ENCODE results near the gene SPTB. TPM values are rescaled to one million over a fixed set of nuclear protein-coding genes. Genes with fewer than 3 reads are reported as not detected.

Gene SPTB
- total and polyA plus RNA-seq, 9 of the 15 experiments (the other 6 are each of a cell fraction or from before 2014, with no cell fraction given) = 0.21 to 45.9 (median 11.7) TPM

GRCh38 chr14:64841121-64841651 lies 38.5 kb downstream of the SPTB start (continued):
- TF ChIP-seq NR4A1 (CRISPR knock-in tag; IDR thresholded peaks at IDR 0.05) (no peak), NR4A1 (tag; IDR thresholded peaks at IDR 0.05) (no peak), CBFA2T3 (IDR thresholded peaks at IDR 0.05) (no peak), TAF1 (IDR thresholded peaks at IDR 0.05; ENCODE audit: control insufficient read depth, extremely low read depth, insufficient read depth, low read length, severe bottlenecking) (no peak), ZNF217 (CRISPR knock-in tag; IDR thresholded peaks at IDR 0.05) (no peak), ZNF134 (CRISPR knock-in tag; conservative IDR thresholded peaks at IDR 0.05) (no peak), EHMT2 (IDR thresholded peaks at IDR 0.05) (no peak), EZH2 (IDR thresholded peaks at IDR 0.05; ENCODE audit: borderline replicate concordance, low read depth, low read length) (no peak), RB1 (IDR thresholded peaks at IDR 0.05; ENCODE audit: low read depth) (no peak), IFI16 (CRISPR knock-in tag; IDR thresholded peaks at IDR 0.05) (no peak), POLR2B (IDR thresholded peaks at IDR 0.05; ENCODE audit: low read depth, partially characterized antibody) (no peak), ESRRA (IDR thresholded peaks at IDR 0.05; ENCODE audit: borderline replicate concordance, low read depth) (peak; percentile 66; the same call in 1 of the 2 replicates), RBM14 (IDR thresholded peaks at IDR 0.05; ENCODE audit: borderline replicate concordance, insufficient read depth, low read depth, low read length) (no peak), SRSF3 (IDR thresholded peaks at IDR 0.05; ENCODE audit: insufficient read depth, low read length) (no peak), ZNF57 (CRISPR knock-in tag; IDR thresholded peaks at IDR 0.05) (no peak), NKRF (IDR thresholded peaks at IDR 0.05; ENCODE audit: borderline replicate concordance) (no peak), ARID1B (IDR thresholded peaks at IDR 0.05) (no peak)
- TF ChIP-seq, protein P1, sequence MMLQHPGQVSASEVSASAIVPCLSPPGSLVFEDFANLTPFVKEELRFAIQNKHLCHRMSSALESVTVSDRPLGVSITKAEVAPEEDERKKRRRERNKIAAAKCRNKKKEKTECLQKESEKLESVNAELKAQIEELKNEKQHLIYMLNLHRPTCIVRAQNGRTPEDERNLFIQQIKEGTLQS (IDR thresholded peaks at IDR 0.05) = 0 out of 2 replicates have a peak, but pooled peaks have one; percentile 13
- TF ChIP-seq, protein P1 (CRISPR knock-in tag; conservative IDR thresholded peaks at IDR 0.05) = no peak

Measured in K562 (cell line).